K562 (cell line): ENCODE measurements around the gene MAP2K7. TPM values are rescaled to one million over a fixed set of nuclear protein-coding genes. Genes with fewer than 3 reads are reported as not detected.
A peak's percentile ranks its signal among the peaks of the same experiment; 100 is the strongest.

ENCODE experiments used
- BDP1 ChIP-seq: IDR thresholded peaks from 3 replicates; pipeline ENCODE4 v1.6.1; 2011; ENCODE audit not compliant: insufficient read length, insufficient read depth
- CREB5 ChIP-seq: fragments of 250-450 bp; sonication (Bioruptor Pico); IDR thresholded peaks from 2 replicates; pipeline ENCODE4 v1.5.0; 2020; ENCODE audit warnings: mild to moderate bottlenecking
- DIDO1 ChIP-seq: fragments of 450-650 bp; IDR thresholded peaks from 2 replicates; pipeline ENCODE4 v1.6.1; 2016; ENCODE audit warnings: low read depth, missing biosample characterization, missing genetic modification characterization
- ETS2 ChIP-seq: IDR thresholded peaks from 2 replicates; pipeline ENCODE4 v1.6.1; 2016; ENCODE audit warnings: borderline replicate concordance, missing genetic modification characterization, mild to moderate bottlenecking, moderate library complexity, missing compliant biosample characterization; ENCODE audit not compliant: poor library complexity, severe bottlenecking
- FOXA3 ChIP-seq, 2 experiments: fragments of 450-650 bp in 1 of 2; sonication (generic) in 1 of 2; formaldehyde crosslinking; IDR thresholded peaks in 1 of 2; conservative IDR thresholded peaks in 1 of 2; 2 replicates each; pipeline versions ENCODE4 v1.4.0 to v1.8.0; 2020 to 2022; ENCODE audit warnings: mild to moderate bottlenecking in 2 of 2, missing genetic modification reagents in 1 of 2
- HDAC2 ChIP-seq: fragments of 450-650 bp; IDR thresholded peaks from 2 replicates; pipeline ENCODE4 v1.6.1; 2016; ENCODE audit warnings: mild to moderate bottlenecking
- HDGF ChIP-seq: fragments of 450-650 bp; IDR thresholded peaks from 2 replicates; pipeline ENCODE4 v1.6.1; 2016
- KDM5B ChIP-seq: fragments of 200-600 bp; sonication (generic); IDR thresholded peaks from 2 replicates; pipeline ENCODE4 v1.6.1; 2012; ENCODE audit warnings: low read depth, mild to moderate bottlenecking, moderate library complexity, low read length, control low read depth, inconsistent platforms; ENCODE audit not compliant: insufficient replicate concordance
- MAZ ChIP-seq, 2 experiments: fragments of 450-650 bp in 1 of 2; sonication (generic) in 1 of 2; formaldehyde crosslinking; IDR thresholded peaks in 1 of 2; conservative IDR thresholded peaks in 1 of 2; 2 replicates each; pipeline versions ENCODE4 v1.4.0 to v1.5.0; 2020; ENCODE audit warnings: mild to moderate bottlenecking in 1 of 2, missing genetic modification reagents in 1 of 2
- MBD1 ChIP-seq: fragments of 250-450 bp; sonication (Bioruptor Pico); IDR thresholded peaks from 2 replicates; pipeline ENCODE4 v1.8.0; 2022; ENCODE audit warnings: inconsistent platforms
- MEF2D ChIP-seq: conservative IDR thresholded peaks from 2 replicates; pipeline ENCODE4 v1.6.1; 2016; ENCODE audit warnings: low read depth, missing genetic modification characterization, missing compliant biosample characterization
- POLR2B ChIP-seq: fragments of 450-650 bp; IDR thresholded peaks from 2 replicates; pipeline ENCODE4 v1.6.1; 2018; ENCODE audit warnings: low read depth; ENCODE audit not compliant: partially characterized antibody
- PREB ChIP-seq: sonication (generic); formaldehyde crosslinking; IDR thresholded peaks from 2 replicates; pipeline ENCODE4 v1.8.1; 2023; ENCODE audit warnings: mild to moderate bottlenecking, missing genetic modification reagents
- SNAPC5 ChIP-seq: fragments of 250-450 bp; sonication (Bioruptor Pico); IDR thresholded peaks from 2 replicates; pipeline ENCODE4 v1.8.0; 2021; ENCODE audit warnings: moderate library complexity, mild to moderate bottlenecking, inconsistent platforms
- SNRNP70 ChIP-seq: fragments of 200-400 bp; formaldehyde crosslinking; optimal IDR thresholded peaks from 2 replicates; pipeline ENCODE3; 2017; ENCODE audit warnings: low read depth, low read length
- SRF ChIP-seq, 2 experiments: fragments of 250-450, 450-650 bp in 1 of 2; sonication (Bioruptor Pico) in 1 of 2; sonication (generic) in 1 of 2; formaldehyde crosslinking; IDR thresholded peaks; 2 replicates each; pipeline versions ENCODE4 v1.5.0 to v1.5.1; 2020 to 2022; ENCODE audit warnings: mild to moderate bottlenecking in 1 of 2, missing genetic modification reagents in 1 of 2
- ZKSCAN8 ChIP-seq: fragments of 200-800 bp; sonication (Bioruptor generic); IDR thresholded peaks from 2 replicates; pipeline ENCODE4 v1.6.1; 2016; ENCODE audit warnings: missing genetic modification characterization, missing compliant biosample characterization
- ZMIZ1 ChIP-seq, 2 experiments: fragments of 150-350 bp in 1 of 2; IDR thresholded peaks; 2 replicates each; pipeline ENCODE4 v1.6.1; 2012 to 2016; ENCODE audit warnings: low read depth in 2 of 2, low read length in 2 of 2, mild to moderate bottlenecking in 1 of 2, moderate library complexity in 1 of 2
- ZNF263 ChIP-seq: sonication (generic); formaldehyde crosslinking; IDR thresholded peaks from 2 replicates; pipeline ENCODE4 v1.8.0; 2022; ENCODE audit warnings: mild to moderate bottlenecking, missing genetic modification reagents, borderline replicate concordance
- polyA plus RNA-seq, 8 experiments: library from polyadenylated mRNA; depleted of rRNA in 4 of 8; stranded (reverse) in 5 of 8; unstranded in 3 of 8; fragments of >200 nt; fragmentation: Nextera tagmentation in 2 of 8; fragmentation: Illumina TruSeq in 1 of 8; extraction: Ambion mirVana in 2 of 8; extraction: Trizol in 1 of 8; gene quantifications; 2 replicates each; pipeline versions ENCODE4 v1.2.1 to v1.2.3, GENCODE V29; 2011 to 2014; ENCODE audit warnings: inconsistent platforms in 1 of 8, missing spikeins in 1 of 8
- total RNA-seq, 7 experiments: library from RNA; depleted of rRNA in 6 of 7; stranded (reverse); fragments of >200 nt in 6 of 7; fragmentation: Illumina TruSeq in 2 of 7; extraction: Trizol in 2 of 7; gene quantifications; 2 replicates each; pipeline versions ENCODE4 v1.2.1 to v1.2.3, GENCODE V29; 2011 to 2021; ENCODE audit warnings: low replicate concordance in 1 of 7

MAP2K7 gene
- total and polyA plus RNA-seq, 9 of the 15 experiments (the other 6 are each of a cell fraction or from before 2014, with no cell fraction given): 0.51 to 45.8 (median 14.1) TPM

GRCh38 chr19:7858109-7858770, 45.4 kb upstream of the MAP2K7 start (continued):
- TF ChIP-seq MAZ (CRISPR knock-in tag; conservative IDR thresholded peaks at IDR 0.05 in 1 of 2, IDR thresholded peaks at IDR 0.05 in 1 of 2): peak in 1 of 2 experiments; percentile 77; a peak in 1 of 4 replicates
- no peak for TF ChIP-seq SNAPC5
- TF ChIP-seq SRF (CRISPR knock-in tag; IDR thresholded peaks at IDR 0.05): no peak
- TF ChIP-seq FOXA3 (CRISPR knock-in tag; conservative IDR thresholded peaks at IDR 0.05 in 1 of 2, IDR thresholded peaks at IDR 0.05 in 1 of 2): no peak
- no peak for TF ChIP-seq MEF2D (tag)
- no peak for TF ChIP-seq BDP1
- peak; percentile 62; the same call in 1 of the 2 replicates for TF ChIP-seq HDAC2
- TF ChIP-seq MBD1 (CRISPR knock-in tag): no peak
- TF ChIP-seq CREB5 (CRISPR knock-in tag): no peak
- TF ChIP-seq ZKSCAN8 (CRISPR knock-in tag): no peak
- no peak for TF ChIP-seq ETS2
- peak; percentile 87 for TF ChIP-seq ZNF263 (CRISPR knock-in tag)
- 0 out of 4 replicates have a peak, but pooled peaks of 1 of the 2 experiments have one; percentile 29 for TF ChIP-seq ZMIZ1 (IDR thresholded peaks at IDR 0.05; ENCODE audit: low read depth in 2 of 2, low read length in 2 of 2)
- no peak for TF ChIP-seq DIDO1
- TF ChIP-seq HDGF: no peak
- no peak for TF ChIP-seq SNRNP70
- TF ChIP-seq POLR2B: no peak
- TF ChIP-seq KDM5B: no peak
- no peak for TF ChIP-seq PREB (CRISPR knock-in tag)
